Panc1 (cell line): ENCODE measurements around the gene CTXN1. TPM values are rescaled to one million over a fixed set of nuclear protein-coding genes. Genes with fewer than 3 reads are reported as not detected.

Experiments used
- ATAC-seq: fragments of 200-7000 bp; cut with Tn5 transposase; 2 replicates; pipeline ENCODE4 v1.9.1; 2020; ENCODE audit warnings: mild to moderate bottlenecking, moderate library complexity
- BruUV-seq: library from RNA; stranded (reverse); fragments of 400-500 nt; replicated peaks from 2 replicates; lab custom pipeline; 2021; lab: Mats Ljungman, UMichigan
- CTCF ChIA-PET: fragments of 300-600 bp; sonication (Branson Sonifier 250); formaldehyde crosslinking; loops from one replicate; lab custom pipeline; 2022; ENCODE audit warnings: antibody characterized with exemption; lab: Charles Lee
- POLR2A ChIA-PET: fragments of 300-600 bp; sonication (Branson Sonifier 250); formaldehyde crosslinking; loops from one replicate; lab custom pipeline; 2022; ENCODE audit warnings: antibody characterized with exemption; lab: Charles Lee
- DNase-seq: peaks from one replicate; pipeline ENCODE4 v3.0.0-alpha.2; 2010; ENCODE audit warnings: low read depth, low spot score
- H3K27ac ChIP-seq: 2 replicates; pipeline ENCODE4 v1.5.1; 2011; ENCODE audit warnings: mild to moderate bottlenecking, low read length, inconsistent platforms
- H3K27me3 ChIP-seq: fragments of 200-500 bp; sonication (Bioruptor generic); 2 replicates; pipeline ENCODE4 v1.6.0; 2014; ENCODE audit warnings: low read length, inconsistent platforms; ENCODE audit not compliant: control insufficient read depth, insufficient read depth
- H3K36me3 ChIP-seq: fragments of 200-500 bp; sonication (Bioruptor generic); 2 replicates; pipeline ENCODE4 v1.5.1; 2014; ENCODE audit warnings: inconsistent platforms, mild to moderate bottlenecking, low read length, moderate library complexity; ENCODE audit not compliant: control insufficient read depth, insufficient read depth
- H3K4me1 ChIP-seq: 2 replicates; pipeline ENCODE4 v1.5.1; 2011; ENCODE audit warnings: inconsistent platforms, mild to moderate bottlenecking, low read length, moderate library complexity; ENCODE audit not compliant: control insufficient read depth, insufficient read depth
- H3K4me3 ChIP-seq, 2 experiments: 2 replicates each; pipeline ENCODE4 v1.5.1; 2011 to 2012; ENCODE audit warnings: low read depth in 2 of 2, low read length in 2 of 2, mild to moderate bottlenecking in 2 of 2, inconsistent platforms in 1 of 2, moderate library complexity in 1 of 2
- H3K9me3 ChIP-seq: fragments of 200-500 bp; sonication (Bioruptor generic); 2 replicates; pipeline ENCODE4 v1.5.1; 2014; ENCODE audit warnings: low read depth, mild to moderate bottlenecking, inconsistent platforms, low read length, moderate library complexity; ENCODE audit not compliant: control insufficient read depth, insufficient read depth
- POLR2AphosphoS5 ChIP-seq: IDR thresholded peaks from 2 replicates; pipeline ENCODE4 v1.6.1; 2012; ENCODE audit warnings: mild to moderate bottlenecking, low read depth, low read length, moderate library complexity
- SIN3A ChIP-seq: IDR thresholded peaks from 2 replicates; pipeline ENCODE4 v1.6.1; 2012; ENCODE audit warnings: low read depth, mild to moderate bottlenecking, low read length, moderate library complexity, borderline replicate concordance; ENCODE audit not compliant: insufficient read depth
- TCF7L2 ChIP-seq: IDR thresholded peaks from 2 replicates; pipeline ENCODE4 v1.6.1; 2011; ENCODE audit warnings: mild to moderate bottlenecking, low read depth, low read length, inconsistent platforms
- in situ Hi-C: cut with HindIII; loops from 2 replicates; pipeline ENCODE4 v1.10.0; 2016; ENCODE audit warnings: low sequenced_read_pairs, low pct_unique_long_range_greater_than_20kb
- intact Hi-C: fragments of 100-400 bp; cut with micrococcal nuclease; formaldehyde crosslinking; loops from one replicate; pipeline ENCODE4 v1.10.0; 2022; ENCODE audit not compliant: unreplicated experiment
- total RNA-seq: library from RNA; stranded (reverse); gene quantifications from one replicate; pipeline ENCODE4 v1.2.1, GENCODE V29; 2021; ENCODE audit not compliant: unreplicated experiment
- TF ChIP-seq, protein P1 (sequence below): fragments of 450-650 bp; IDR thresholded peaks from 2 replicates; pipeline ENCODE4 v1.5.1; 2017; ENCODE audit warnings: mild to moderate bottlenecking
- TF ChIP-seq, protein P2 (sequence below), 2 experiments: IDR thresholded peaks; 2 replicates each; pipeline ENCODE4 v1.6.1; 2011 to 2012; ENCODE audit warnings: low read depth in 2 of 2, control low read depth in 1 of 2, low read length in 1 of 2, mild to moderate bottlenecking in 1 of 2, moderate library complexity in 1 of 2; ENCODE audit not compliant: insufficient read depth in 1 of 2

CTXN1 gene
- total RNA-seq, 1 experiment from 2014 or later: 89.4 TPM

DNA sequence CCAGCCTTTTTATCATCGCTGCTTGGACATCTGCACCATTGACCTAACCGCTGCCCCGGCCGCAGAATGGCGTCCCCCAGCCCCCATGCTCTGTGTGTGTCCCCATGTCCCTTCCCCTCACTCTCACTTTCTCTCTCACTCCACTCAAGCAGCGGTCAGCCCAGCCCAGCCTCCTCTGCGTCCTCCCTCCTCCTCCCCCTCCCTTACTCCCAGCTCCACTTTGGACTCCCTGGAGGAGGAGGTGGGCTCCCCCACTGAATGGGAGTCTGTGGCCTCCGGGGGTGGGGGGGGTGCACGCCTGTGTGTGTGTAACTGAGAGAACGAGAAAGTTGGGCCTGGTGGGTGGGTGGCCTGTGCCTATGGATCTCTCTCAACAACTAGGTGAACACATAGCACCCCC is 20.1 kb downstream of the CTXN1 start:
- CTCF ChIA-PET: no interaction called here
- DNase-seq (no peak), ATAC-seq (no peak)
- H3K27ac ChIP-seq: no peak overlapping the region
- H3K4me3 ChIP-seq: no peak overlapping the region
- H3K27me3 ChIP-seq: no peaks in the 10 kb centered on the region
- TF ChIP-seq SIN3A (no peak), TCF7L2 (no peak), POLR2AphosphoS5 (no peak)
- TF ChIP-seq, protein P1, sequence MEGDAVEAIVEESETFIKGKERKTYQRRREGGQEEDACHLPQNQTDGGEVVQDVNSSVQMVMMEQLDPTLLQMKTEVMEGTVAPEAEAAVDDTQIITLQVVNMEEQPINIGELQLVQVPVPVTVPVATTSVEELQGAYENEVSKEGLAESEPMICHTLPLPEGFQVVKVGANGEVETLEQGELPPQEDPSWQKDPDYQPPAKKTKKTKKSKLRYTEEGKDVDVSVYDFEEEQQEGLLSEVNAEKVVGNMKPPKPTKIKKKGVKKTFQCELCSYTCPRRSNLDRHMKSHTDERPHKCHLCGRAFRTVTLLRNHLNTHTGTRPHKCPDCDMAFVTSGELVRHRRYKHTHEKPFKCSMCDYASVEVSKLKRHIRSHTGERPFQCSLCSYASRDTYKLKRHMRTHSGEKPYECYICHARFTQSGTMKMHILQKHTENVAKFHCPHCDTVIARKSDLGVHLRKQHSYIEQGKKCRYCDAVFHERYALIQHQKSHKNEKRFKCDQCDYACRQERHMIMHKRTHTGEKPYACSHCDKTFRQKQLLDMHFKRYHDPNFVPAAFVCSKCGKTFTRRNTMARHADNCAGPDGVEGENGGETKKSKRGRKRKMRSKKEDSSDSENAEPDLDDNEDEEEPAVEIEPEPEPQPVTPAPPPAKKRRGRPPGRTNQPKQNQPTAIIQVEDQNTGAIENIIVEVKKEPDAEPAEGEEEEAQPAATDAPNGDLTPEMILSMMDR: no peak
- TF ChIP-seq, protein P2, sequence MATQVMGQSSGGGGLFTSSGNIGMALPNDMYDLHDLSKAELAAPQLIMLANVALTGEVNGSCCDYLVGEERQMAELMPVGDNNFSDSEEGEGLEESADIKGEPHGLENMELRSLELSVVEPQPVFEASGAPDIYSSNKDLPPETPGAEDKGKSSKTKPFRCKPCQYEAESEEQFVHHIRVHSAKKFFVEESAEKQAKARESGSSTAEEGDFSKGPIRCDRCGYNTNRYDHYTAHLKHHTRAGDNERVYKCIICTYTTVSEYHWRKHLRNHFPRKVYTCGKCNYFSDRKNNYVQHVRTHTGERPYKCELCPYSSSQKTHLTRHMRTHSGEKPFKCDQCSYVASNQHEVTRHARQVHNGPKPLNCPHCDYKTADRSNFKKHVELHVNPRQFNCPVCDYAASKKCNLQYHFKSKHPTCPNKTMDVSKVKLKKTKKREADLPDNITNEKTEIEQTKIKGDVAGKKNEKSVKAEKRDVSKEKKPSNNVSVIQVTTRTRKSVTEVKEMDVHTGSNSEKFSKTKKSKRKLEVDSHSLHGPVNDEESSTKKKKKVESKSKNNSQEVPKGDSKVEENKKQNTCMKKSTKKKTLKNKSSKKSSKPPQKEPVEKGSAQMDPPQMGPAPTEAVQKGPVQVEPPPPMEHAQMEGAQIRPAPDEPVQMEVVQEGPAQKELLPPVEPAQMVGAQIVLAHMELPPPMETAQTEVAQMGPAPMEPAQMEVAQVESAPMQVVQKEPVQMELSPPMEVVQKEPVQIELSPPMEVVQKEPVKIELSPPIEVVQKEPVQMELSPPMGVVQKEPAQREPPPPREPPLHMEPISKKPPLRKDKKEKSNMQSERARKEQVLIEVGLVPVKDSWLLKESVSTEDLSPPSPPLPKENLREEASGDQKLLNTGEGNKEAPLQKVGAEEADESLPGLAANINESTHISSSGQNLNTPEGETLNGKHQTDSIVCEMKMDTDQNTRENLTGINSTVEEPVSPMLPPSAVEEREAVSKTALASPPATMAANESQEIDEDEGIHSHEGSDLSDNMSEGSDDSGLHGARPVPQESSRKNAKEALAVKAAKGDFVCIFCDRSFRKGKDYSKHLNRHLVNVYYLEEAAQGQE (IDR thresholded peaks at IDR 0.05; ENCODE audit: insufficient read depth in 1 of 2, low read depth in 2 of 2, low read length in 1 of 2): no peak
- BruUV-seq: no TSS peak
- H3K4me1 ChIP-seq: peaks cover 6% of the 10 kb centered on the region; the same call in 1 of the 2 replicates
- H3K36me3 ChIP-seq: no peaks in the 10 kb centered on the region; the same call in 1 of the 2 replicates
- no peaks in the 10 kb centered on the region for H3K9me3 ChIP-seq
- in situ Hi-C loops (no loop called here), intact Hi-C loops (no loop called here)
- POLR2A ChIA-PET: interaction anchor here (0.6 kb wide), 1 partner anchor 241 kb away, joined by 4 read pairs; no protein-coding TSS in a partner anchor

DNA sequence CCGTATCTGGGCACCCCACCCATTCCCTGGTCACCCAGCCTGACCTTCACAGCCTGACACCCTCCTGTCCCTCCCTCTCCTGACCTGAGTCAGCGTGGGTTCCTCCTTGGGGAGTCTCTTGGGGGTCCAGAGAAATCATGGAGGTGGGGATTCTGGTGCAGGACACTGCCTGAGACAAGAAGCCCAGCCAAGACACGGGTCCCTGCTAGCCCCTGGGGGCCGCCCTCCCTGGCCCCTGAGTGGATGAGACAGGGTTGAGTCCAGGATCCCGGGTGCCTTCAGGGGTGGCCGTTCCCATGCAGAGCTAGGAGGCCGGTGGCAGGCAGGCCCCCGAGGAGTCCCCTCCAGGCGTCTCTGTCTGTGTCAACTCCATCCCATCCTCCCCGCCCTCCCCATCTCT is 20.7 kb downstream of the CTXN1 start:
- TF ChIP-seq, protein P2 (IDR thresholded peaks at IDR 0.05; ENCODE audit: insufficient read depth in 1 of 2, low read depth in 2 of 2, low read length in 1 of 2): no peak
- TF ChIP-seq TCF7L2 (no peak), POLR2AphosphoS5 (no peak), SIN3A (no peak)
- TF ChIP-seq, protein P1: no peak
- no TSS peak for BruUV-seq
- DNase-seq: no peak
- intact Hi-C loops: no loop called here
- POLR2A ChIA-PET: no interaction called here
- no peak for ATAC-seq
- H3K27me3 ChIP-seq: no peaks in the 10 kb centered on the region
- H3K9me3 ChIP-seq: no peaks in the 10 kb centered on the region
- peaks cover 6% of the 10 kb centered on the region; the same call in 1 of the 2 replicates for H3K4me1 ChIP-seq
- H3K27ac ChIP-seq: peak overlapping the region; percentile 84; the same call in 1 of the 2 replicates
- CTCF ChIA-PET: no interaction called here
- in situ Hi-C loops: no loop called here
- peak overlapping the region; percentile 80 to 82 for H3K4me3 ChIP-seq
- no peaks in the 10 kb centered on the region; the same call in 1 of the 2 replicates for H3K36me3 ChIP-seq
